Fibroblast of peridontal ligament (primary cell): ENCODE data around the gene ALDH5A1.

ENCODE experiments used
- DNase-seq: peaks from one replicate; pipeline ENCODE4 v3.0.0-alpha.2; 2010; ENCODE audit errors: extremely low read depth

ALDH5A1 gene

DNA sequence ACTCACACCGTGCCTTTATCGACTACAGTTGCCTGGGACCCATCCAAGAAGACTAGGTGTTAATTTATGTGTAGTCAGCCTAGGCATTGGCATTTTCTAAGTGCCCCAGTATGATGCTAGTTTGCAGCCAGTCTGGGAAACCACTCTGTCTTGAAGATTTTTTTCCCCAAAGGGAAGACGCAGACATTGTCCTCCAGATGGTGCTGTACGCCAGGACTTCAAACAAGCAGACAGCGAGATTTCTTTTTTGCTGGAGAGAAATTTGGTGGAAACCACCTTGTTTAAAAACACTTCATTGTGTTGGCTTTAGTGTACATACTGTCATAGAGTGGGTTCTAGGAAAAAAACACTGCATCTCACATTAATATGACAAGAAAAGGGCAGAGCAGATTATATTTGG, 30.0 kb downstream of the ALDH5A1 start:
- DNase-seq, result peak; percentile 56

DNA sequence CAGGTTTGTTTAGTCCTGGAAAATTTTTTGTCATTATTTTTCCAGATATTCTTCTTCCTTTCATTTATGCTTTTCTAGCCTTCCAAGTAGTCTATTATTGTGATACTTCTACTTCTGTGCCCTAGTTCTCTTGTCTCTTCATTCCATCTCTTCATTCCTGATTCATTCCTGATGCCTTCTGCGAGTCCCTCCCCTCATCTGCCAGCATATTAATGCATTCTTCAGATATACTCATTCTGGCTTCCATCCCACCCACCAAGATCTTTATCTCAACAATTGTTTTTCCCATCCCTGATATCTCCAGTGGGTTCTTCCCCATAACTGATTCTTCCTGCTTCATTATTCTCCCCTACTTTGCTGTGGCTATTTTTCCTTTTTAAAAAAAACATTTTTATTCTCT, 35.2 kb downstream of the ALDH5A1 start:
- no peak for DNase-seq

- no peak for DNase-seq
These were observed 39.6 kb downstream of the ALDH5A1 start for GRCh38 chr6:24534329-24534728.

- DNase-seq, result no peak
These were observed 40.4 kb downstream of the ALDH5A1 start for GRCh38 chr6:24535210-24535609.

DNA sequence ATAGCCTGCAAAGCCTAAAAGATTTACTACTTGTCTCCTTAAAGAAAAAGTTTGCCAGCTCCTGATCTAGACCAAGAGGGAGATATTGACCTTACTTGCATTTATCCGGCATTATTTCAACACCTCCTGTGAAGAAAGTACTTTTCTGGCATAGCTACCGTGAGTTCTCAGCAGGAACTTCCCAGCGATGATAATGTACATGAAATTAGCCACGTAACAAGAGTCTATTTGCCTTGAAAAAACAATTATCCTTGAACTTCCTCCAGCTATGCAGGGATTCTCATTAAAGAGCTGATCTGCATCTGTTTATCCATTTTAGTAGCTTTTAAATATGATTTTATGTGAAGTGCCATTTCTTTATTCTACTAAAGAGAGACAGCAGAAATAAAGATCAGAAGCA, 41.7 kb downstream of the ALDH5A1 start:
- no peak for DNase-seq

DNA sequence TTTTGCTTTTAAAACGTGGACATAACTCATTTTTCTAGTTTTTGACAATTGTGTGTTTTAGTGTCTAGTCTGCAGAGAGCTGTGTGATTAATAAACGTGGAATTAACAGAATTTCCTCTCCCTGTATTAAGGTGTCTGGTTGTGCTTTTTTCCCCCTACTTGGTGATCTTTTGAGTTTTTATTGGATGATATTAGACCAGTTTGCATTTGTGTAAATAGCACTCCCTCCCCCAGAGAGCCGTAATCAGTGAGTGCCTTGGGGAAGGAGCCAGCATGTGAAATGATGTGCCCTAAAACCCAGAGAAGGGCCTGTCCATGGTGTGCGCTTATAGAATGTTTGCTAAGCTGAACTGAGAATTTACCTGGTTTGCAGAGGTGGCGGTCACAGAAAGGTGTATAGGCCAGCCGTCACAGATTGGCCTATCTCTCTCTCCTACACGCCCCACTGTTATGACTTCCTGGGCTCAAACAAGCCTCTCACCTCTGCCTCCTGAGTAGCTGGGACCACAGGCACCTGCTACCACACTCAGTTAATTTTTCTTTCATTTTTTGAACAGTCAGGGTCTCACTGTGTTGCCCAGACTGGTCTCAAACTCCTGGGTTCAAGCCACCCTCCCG, 42.4 kb downstream of the ALDH5A1 start:
- no peak for DNase-seq

DNA sequence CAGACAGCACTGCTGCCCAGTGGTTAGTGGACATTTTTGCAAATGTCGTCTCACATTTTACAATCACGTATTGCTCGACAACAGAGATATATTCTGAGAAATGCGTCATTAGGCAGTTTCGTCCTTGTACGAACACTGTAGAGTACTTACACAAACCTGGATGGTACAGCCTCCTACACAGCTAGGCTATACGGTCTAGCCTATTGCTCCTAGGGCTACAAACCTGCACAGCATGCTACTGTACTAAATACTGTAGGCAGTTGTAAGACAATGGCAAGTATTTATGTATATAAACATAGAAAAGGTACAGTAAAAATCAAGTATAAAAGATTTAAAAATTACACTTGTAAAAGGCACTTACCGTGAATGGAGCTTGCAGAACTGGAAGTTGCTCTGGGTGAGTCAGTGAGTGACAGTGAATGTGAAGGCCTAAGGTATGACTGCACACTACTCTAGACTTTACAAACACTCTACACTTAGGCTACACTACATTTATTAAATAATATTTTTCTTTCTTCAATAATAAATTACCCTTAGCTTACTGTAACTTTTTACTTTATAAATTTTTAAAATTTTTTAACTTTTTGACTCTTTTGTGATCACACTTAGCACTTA, 43.1 kb downstream of the ALDH5A1 start:
- no peak for DNase-seq

DNA sequence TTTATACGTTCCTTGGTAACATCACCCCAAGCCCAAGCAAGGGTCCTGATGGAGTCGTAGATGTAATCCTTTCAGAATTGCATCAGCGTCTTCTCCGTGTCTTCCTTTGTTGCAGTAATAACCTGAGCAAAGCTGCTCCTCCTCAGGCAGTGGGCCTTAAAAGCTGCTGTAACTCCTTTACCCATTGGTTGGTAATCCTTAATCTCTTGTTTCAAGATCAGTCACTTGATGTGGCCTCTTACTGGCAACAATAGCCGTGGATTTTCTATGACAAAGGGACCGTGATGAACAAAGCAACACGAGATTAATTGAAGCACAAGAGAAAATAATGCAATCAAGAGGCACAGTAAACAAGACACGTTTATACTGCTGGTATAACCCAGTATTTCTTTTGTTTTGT, 44.6 kb downstream of the ALDH5A1 start:
- DNase-seq, result no peak

- no peak for DNase-seq
These were observed 45.4 kb downstream of the ALDH5A1 start for GRCh38 chr6:24540197-24540596.

- DNase-seq, result no peak
These were observed 48.9 kb downstream of the ALDH5A1 start for GRCh38 chr6:24543683-24544082.

- DNase-seq, result no peak
These were observed 50.4 kb downstream of the ALDH5A1 start for GRCh38 chr6:24545183-24545582.

DNA sequence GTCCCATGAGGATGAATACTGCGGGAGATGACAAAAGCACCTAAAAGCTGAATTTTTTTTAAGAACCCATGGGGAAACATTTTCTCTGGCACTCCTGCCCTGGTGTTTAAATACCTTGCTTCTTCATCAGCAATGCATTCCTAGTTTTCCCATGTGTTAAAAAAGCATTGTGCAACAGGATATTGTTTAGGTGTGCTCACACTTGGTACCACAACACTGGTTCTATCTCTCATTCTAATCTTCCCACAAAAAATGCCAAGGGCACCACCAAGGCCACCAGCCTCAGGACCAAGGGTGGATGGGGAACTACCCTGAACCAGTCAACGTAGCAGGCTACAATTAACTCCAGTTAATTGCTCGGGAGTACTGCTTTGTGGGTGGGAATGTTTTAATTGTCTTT, 50.9 kb downstream of the ALDH5A1 start:
- no peak for DNase-seq

- DNase-seq, result no peak
These were observed 51.7 kb downstream of the ALDH5A1 start for GRCh38 chr6:24546439-24546838.

DNA sequence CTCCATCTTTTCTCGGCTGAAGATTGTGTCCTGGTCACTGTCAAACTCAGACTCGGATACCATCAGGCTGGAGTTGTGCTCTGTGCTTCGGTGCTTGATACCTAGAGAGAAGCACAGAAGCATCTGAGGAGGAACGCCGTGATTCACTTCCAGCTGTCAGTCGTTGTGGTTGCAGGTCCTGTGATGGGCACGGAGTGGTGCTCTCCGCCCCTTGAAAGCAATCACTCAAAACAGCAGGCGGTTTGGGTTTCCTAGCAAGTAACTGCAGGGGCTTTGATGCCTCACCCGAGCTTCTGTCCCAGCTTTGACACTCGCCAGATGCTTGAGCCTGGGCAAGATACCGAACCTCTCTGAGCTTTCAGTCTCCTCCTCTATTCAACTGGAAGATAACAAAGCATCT, 52.5 kb downstream of the ALDH5A1 start:
- no peak for DNase-seq

DNA sequence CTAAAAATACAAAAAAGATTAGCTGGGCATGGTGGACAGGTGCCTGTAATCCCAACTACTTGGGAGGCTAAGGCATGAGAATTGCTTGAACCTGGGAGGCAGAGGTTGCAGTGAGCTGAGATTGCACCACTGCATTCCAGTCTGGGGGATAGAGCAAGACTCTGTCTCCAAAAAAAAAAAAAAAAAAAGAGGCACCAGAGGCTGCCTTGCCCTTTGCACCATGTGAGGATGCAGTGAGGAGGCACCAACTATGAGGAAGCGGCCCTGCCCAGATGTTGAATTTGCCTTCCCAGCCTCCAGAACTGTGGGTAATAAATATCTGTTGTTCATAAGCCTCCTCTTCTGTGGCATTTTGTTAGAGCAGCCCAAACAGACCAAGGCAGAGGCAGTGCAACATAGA, 54.4 kb downstream of the ALDH5A1 start:
- DNase-seq, result no peak

- no peak for DNase-seq
These were observed 55.0 kb downstream of the ALDH5A1 start for GRCh38 chr6:24549674-24550353.

DNA sequence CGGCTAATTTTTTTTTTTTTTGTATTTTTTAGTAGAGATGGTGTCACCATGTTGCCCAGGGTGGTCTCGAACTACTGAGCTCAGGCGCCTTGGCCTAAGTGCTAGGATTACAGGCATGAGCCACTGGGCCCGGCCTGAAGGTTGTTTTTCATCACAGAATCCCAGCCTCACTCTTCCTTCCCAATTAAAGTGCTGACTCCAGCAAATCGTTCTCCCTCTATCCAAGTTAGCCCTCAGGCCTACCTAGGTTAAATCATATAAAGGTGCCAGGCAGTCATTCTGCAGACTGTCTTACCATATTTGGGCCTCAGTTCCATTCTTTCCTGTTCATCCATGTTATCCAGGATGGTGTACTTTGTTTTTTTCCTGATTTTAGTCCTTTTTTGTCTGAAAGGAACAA, 56.4 kb downstream of the ALDH5A1 start:
- DNase-seq, result no peak

DNA sequence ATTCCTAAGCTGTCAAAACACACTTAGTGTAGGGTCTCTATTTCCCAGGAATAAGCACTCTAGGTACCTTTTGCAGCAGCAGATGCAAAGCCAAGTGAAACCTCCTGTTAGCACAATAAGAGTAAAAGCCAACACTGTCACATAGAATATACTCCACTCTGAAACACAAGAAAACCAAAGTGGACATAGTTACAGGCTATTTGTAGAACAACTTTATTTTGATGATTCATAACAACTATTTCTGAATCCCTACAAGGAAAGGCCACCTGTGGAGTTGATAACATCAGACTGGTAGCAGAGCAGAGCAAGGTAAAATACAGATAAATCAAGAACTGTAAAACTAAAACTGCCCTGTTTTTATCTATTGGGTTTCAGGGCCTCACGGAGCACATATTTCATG, 59.7 kb downstream of the ALDH5A1 start:
- DNase-seq, result no peak

GRCh38 chr6:24558516-24558915, 63.7 kb downstream of the ALDH5A1 start:
- DNase-seq, result no peak

GRCh38 chr6:24564081-24564480, 69.3 kb downstream of the ALDH5A1 start:
- no peak for DNase-seq

DNA sequence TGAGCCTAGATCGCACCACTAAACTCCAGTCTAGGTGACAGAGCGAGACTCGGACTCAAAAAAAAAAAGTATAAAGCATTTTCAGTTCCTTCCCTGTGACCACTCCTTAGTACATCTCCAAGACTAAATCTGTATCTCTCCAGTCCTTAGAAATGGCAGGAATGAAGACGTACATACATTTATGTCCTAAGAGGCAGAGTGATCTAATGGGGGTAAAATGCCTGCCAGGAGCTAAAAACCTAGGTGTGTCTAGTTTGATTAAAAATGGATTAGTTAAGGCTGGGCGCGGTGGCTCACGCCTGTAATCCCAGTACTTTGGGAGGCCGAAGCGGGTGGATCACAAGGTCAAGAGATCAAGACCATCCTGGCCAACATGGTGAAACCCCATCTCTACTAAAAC, 70.4 kb downstream of the ALDH5A1 start:
- no peak for DNase-seq

- DNase-seq, result no peak
These were observed 71.4 kb downstream of the ALDH5A1 start for GRCh38 chr6:24566020-24566767.

- DNase-seq, result no peak
These were observed 73.9 kb downstream of the ALDH5A1 start for GRCh38 chr6:24568683-24569082.
